HG03342 (cell line): Measurements from ENCODE around the gene SLC39A11.

Source experiments
- ATAC-seq: cut with Tn5 transposase; IDR thresholded peaks from one replicate; pipeline ENCODE4 v1.9.1; 2021; ENCODE audit warnings: mild to moderate bottlenecking, moderate library complexity; ENCODE audit not compliant: unreplicated experiment

The SLC39A11 gene

DNA sequence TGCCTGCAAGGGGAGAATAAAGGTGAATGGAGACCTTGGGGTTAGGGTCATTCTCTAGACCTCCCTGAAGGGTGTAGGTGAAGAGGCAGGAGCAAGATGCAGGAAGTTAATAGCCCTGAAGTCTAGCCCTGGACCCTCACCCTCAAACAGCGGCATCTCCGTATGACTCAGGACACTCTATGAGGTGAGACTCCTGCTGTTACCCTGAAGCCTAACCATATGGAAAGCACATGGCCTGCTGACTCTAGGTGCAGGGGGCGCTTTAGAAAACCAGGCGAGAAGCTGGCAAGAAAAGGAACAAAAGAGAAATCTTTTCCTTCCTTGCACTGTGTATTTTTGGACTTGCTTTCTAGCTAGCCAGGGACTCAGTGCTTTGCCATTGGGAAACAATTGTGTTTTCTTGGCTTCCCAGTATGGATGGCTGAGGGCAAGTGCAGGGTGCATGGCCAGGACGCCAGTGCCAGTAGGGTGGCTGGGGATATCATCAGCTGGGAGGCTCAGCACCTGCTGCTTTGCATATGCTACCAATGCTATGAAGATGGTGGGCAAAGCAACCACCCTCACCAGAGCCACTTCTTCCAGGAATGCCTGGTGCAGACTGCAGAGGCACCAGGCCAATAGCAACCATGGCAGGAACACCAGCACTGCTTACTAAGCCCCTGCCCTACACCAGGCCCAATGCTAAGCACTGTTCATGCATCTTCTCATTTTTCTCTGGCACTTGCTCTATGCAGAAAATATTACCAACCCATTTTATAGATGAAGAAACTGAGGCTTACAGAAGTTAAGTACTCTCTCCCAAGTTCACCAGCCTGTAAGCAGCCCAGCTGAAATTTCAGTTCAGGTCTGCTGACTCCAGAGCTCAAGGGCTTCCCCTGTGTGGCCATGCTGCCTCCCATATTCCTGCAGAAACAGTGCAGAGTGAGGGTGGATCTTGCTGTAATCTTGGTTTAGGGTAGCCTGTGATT is 425.1 kb downstream of the SLC39A11 start:
- no peak for ATAC-seq

DNA sequence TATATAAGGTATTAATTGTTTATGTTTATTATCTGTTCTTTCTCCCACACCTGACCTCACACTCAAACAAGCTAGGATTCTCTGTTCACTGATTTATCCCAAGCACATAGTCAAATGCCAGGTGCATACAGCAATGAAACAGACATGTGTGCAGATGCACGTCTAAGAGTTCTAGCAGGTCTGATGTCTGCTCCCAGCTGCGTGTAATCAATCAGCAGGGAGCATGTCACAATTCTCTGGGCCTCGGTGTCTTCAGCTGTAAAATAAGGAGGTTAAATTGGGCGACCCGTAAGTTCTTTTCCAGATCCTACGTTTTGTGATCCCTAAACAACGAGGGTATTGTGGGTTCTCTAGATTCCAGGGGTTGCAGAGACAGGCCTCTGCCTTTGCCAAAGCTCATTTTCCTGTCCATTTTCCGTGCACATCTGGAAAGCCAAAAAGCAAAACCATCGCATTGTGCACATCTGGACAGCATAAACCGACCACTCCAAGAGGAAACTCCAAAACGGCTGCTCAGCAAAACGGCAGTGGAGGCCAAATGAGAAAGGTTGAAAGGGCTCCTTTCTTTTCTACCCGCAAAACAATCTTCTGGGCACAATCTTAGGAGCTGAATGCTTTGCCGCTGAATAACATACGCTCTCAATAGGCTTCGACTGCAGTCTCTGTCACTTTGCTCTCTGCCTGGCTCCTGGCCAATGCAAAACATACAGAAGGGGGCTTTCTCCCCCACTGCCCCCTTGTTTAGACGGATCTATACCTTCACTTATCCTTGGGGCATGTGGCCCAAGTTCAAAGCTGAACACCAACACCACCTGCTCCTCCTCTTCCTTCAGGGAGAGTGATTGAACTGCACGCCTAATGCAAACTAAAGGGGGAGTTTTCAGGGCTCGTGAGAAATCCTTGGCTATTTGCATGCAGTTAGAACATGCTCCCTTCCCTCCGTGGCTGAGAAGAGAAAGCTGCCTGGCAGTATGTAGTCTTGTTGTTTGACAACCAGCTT is 426.3 kb downstream of the SLC39A11 start:
- no peak for ATAC-seq

DNA sequence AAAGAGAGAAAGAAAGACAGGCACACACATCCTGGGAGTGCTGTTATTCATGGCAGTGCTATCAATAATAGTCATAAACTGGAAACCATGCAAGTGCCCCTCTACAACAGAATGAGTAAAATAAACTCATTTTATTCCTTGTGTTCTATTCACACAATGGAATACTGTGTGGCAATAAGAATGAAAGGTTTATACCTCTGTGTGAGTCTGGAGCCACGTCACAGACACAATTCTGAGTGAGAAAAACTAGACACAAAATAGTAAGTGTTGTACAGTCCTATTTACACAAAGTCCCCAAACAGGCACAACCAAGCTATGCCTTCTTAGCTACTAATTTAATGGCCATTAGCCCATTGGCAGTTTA is 429.7 kb downstream of the SLC39A11 start:
- ATAC-seq, result no peak

DNA sequence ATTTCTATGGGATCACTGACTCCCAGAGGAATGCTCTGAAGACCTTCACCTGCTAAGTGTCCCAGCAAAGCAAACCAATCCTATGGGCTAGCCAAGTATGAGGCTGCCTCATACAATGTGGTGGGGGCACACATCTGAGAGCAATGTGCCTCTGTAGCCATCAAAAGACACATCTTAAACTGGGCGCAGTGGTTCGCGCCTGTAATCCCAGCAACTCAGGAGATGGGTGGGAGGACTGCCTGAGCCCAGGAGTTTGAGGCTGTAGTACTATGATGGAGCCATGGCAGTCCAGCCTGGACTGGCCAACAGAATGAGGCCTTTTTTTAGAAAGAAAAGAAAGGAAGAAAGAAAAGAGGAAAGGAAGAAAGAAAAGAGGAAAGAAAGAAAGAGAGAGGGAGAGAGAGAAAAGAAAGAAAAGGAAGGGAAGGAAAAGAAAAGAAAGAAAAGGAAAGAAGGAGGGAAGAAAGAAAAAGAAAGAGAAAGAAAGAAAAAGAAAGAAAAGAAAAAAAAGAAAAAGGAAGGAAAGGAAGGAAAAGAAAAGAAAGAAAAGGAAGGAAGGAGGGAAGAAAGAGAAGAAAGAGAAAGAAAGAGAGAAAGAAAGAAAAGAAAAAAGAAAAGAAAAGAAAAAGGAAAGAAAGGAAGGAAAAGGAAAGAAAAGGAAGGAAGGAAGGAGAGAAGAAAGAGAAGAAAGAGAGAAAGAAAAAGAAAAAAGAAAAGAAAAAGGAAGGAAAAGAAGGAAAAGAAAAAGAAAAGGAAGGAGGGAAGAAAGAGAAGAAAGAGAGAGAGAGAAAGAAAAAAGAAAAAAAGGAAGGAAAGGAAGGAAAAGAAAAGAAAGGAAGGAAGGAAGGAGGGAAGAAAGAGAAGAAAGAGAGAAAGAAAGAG is 430.3 kb downstream of the SLC39A11 start:
- no peak for ATAC-seq

DNA sequence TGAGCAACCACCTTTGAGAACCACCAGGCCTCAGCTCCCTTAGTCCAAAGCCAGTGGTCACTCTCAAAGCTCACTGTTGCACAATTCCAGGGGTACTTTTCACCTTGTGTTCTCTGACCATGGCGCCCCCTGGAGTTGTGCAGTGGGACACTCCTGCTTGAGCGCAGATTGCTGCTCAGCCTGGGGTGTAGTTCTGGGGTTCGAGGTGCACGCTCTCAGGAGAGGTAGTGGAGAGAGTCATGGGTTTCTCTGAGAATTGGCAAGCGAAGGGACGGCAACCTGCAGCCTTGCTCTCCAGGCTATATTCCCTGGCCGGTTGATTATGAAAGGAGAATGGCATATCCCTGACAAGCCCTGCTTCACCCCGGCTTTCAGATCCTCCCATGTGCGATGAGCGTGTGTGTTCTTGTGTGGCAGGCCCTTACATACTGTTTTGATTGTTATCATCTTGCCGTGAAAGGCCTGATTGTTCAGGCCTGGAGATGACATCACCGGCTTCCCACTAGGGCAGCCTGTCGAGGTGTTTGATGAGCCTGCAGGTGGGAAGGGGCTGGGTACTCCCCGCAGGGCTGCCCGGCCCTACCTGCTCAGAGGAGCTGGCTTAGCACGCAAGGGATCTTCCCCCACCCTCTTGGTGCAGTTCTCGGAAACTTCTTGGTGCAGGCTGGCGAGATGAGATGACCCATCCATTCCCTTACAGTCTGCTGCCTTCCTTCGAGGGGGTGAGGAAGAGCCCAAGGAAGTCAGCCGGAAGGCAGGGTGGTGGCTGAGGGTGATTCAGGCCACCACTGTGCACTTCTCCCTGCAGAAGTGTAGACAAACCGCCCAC is 431.2 kb downstream of the SLC39A11 start:
- ATAC-seq, result no peak

DNA sequence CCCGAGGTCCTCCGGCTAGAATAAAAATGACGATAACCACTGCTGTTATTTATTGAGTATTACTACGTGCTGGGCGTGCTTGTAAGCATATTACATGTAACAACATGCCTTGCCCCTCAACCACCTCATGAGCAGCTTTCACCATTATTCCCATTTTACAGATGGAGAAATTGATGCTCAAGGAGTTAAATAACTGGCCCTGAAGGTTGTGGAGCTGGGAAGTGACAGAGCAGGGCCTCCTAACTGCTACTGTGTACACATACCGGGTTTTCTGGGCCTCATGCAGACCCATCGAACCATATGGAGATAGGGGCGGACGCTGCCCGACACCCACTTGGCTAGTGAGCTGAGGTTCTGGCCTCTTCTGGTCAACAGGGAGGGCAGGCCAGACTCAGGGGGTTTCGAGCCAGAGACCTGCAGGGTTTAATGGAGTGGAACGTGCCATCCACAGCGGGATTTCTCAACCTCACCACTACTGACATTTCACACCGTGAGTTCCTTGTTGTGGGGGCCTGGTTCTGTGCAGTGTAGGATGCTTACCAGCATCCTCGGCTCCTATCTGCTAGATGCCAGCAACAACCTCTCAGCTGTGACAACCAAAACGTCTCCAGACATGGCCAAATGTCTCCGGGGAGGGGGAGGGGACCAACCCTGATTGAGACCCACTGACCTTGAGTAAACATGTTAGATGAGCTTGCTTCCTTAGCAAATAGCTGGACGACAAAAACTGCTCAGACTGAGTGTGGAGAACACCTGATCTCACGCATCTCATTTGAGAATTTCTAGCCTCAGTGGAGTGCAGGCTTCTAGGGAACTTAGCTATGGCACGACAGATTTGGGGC is 432.0 kb downstream of the SLC39A11 start:
- ATAC-seq, result no peak

DNA sequence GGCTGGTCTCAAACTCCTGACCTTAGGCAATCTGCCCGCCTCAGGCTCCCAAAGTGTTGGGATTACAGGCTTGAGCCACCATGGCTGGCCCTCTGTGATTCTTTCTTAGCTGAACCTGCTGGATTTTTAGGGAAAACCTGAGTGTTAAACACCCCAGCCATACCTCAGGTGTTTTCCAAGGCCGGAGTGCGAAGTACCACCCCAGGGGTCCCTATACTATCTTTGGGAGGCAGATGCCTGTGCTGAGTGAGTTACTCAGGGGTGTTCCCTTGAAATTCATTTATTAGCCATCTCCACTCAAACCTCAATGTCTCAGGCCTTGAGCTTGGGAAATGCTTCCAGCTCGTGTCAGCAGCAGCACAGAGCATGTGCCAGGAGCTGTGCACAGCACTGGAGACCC is 432.7 kb downstream of the SLC39A11 start:
- ATAC-seq, result no peak

DNA sequence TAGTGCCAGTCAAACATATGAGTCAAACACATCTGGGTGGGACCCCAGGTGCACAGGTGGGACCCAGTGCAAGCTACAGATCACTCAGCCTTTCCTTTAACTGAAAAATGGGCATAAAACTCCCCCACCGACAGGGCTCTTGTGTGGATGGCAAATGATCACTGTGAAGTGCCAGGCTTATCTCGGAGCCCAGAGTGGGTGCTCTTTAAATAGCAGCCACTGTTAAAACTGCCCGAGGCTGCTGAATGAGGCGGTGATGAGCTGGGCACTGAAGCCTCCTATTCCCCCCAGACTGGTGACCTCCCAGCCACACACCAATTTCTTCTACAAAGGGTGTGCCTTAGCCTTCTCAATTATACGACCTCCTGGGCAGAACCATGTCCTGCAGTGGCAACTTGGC is 433.8 kb downstream of the SLC39A11 start:
- ATAC-seq, result no peak

DNA sequence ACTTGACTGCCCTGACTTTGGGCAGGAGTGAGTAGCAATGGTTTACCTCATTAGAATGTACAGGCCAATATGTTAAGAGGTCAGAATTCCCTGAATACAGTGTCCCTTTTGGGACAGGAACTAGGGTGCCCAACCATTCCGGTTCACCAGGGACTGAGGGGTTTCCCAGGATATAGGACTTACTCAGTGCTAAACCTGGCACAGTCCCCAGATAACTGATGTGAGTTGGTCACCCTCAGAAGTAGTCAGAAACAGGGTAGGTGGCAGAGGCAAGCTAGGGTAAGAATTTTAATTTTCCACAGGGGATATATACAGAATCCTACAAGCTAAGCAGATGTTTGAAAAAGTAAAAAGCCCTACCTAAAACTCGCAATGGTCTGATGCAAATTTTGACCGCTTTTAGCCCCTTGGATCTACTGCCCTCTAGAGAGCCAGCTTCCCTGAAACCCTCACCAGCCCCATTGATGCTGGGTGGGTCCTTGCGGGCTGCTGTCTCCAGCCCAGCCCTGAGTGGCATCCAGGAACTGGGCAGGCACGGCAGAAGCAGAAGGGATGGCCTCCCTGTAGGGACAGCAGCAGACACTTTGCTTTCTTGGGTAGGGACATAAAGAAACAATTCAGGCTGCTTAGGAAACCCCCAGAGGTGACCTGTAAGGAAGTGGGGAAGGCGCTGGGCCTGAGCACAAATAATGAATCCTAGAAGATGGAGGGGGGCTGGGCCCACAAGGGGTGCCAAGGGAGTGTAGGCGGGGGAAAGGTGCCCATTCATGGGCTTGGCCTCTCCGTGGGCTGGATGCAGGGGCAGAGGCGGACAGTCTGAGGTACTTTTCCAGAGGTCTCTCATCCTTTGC is 434.8 kb downstream of the SLC39A11 start:
- ATAC-seq, result no peak

DNA sequence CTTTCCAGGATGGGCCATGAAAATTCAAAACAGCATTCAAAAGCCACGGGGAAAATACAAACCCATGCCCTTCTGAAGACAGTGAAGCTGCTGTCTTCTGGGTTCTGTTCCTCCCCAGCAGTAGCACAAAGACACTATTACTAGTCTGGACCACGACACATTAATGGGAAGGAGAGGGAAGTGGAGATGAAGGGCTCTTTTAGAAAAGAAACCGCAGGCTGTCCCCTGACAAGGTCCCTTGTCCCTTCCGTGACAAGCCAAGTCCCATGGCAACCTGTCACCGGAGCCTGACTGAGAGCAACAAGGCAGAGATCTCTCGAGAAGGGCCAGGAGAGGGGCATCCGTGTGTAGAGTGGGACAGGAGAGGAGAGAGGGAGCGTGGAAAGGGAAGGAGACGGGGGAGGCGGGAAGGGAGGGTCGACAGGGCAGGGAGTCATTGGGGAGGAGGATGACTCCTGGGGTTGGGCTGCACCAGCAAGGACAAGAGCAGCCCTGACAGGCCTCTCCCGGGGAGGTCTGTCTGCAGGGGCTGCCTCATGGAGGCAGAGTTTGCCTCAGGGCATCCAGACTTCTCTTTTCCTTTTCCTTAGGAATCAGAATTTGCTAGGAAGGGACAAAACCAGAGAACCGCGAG is 436.2 kb downstream of the SLC39A11 start:
- no peak for ATAC-seq

DNA sequence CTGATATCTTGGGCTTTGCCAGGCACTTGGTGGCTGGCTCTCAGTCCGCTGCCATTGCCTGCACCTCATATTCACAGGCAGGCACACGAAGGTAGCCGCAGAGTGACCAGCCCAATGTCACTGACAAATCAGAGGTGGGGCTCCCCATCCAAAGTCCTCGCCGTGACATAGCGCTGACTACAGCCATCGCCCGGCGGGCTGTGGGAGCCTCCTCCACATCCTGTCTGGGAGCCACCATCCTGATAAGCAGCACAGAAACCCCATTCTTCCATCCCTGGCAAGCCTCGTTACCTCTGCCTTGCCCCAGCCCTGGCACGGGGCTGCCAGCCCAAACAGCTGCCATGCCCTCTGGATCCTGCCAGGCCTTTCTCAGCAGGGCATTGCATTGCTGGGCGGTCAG is 437.8 kb downstream of the SLC39A11 start:
- no peak for ATAC-seq

DNA sequence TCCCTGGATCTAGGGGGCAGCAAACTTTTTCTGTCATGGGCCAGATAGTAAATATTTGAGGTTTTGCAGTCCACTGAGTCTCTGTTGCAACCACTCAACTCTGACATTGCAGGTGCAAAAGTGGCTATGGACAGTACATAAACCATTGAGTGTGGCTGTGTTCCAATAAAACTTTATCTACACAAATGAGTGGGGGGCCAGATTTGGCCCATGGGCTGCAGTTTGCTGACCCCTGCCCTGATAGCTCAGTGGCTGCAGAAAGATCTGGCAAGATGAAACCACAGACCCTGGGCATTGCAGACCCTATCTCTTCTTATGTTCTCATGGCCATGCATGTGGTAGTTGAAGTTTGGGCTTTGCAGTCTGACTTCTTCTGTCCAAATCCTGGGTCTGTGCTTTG is 440.5 kb downstream of the SLC39A11 start:
- ATAC-seq, result no peak

DNA sequence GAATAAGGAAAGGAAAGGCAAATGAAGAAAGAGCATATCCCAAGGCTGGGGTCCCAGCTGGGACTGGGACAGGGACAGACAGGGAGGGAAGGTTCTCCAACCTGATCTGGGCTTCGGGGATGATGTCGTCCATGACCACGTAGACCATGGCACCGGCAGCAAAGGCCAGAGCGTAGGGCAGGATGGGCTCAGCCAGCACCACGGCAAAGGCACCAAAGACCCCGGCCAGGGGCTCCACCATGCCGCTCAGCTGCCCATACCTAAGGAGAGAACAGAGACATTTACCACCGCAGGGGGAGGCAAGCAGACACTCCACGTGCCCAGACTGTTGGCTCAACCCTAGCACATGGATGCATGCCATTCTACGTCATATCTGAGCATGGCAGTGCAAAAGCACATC is 443.8 kb downstream of the SLC39A11 start:
- ATAC-seq, result no peak

DNA sequence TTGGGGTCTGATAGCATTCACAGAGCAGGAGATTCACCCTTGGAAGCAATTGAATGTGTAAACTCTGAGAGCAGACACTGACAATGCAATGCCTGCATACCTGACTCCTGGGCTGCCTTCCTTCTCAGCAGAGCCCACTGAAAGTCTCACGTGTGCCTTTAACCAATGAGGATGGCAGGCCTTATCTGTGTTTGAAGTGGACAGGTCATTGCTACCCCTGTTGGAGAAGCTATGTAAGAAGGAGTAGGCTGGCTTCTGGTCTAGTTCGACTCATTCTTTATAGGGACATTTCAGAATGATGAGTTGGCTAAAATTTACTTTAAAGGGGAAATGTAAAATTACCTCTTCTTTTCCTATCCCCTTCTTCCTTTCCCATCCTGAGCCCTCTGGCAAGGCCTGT is 446.3 kb downstream of the SLC39A11 start:
- no peak for ATAC-seq

DNA sequence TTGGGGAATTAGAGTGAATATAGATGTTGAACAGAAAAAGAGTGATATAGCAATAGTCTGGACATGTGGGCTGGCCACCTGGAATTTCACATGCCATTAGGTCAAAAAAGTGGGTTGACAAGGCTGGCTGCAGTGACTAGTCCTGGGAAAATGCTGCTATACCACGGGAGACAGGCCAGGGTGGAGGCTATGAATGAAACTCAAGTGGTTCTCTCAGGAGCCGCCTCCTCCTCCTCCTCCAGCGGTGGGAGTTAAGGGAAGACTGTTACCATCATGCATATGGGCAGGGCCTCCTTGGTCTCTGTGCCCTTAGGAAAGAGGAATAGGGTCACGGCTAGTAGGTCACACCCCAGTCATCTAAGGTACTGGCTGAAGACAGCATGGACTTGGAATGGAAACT is 448.0 kb downstream of the SLC39A11 start:
- ATAC-seq, result no peak

DNA sequence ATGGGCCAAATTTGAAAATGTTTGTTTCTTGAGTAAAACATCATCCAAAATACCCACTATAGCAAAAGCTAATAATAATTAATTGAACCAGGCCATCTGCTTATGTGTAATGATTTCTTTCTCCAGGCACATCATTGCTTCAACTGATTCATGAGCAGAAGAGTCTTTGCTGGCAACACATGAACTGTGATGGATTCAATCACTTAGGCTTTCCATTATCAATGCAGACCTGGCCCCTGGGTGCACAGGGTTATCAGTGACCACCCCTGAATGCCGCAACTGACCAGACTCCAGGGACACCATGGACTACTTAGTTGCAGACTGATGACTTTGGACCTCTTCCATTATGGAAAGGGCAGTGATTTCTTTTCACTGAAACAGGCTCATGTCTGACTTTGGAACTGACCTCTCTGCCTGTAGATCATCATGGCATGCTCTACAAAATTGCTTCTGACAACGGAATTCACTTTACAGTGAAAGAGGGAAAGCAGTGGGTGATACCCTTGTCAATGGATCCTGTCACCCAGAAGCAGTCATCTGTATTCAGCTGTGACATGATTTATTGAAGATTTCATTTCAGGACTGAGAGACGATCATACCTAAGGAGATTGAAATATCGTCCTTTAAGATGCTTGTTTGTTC is 448.8 kb downstream of the SLC39A11 start:
- ATAC-seq, result no peak

DNA sequence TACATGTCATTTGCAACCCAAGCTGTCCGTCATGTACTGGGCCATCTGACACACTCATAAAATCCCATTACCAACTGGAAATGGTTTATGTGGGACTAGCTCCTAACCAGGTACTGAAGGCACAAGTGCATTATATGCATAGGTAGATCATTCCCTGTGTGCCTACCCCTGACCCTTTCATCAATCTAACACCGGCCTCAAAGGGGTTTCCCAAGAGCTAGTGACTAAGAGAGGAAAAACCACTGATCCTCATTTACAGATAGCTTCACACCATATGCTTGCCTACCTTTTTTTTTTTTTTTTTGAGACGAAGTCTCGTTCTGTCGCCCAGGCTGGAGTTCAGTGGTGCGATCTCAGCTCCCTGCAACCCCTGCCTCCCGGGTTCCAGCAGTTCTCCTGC is 449.8 kb downstream of the SLC39A11 start:
- no peak for ATAC-seq
